BJ (cell line): ENCODE data around the gene GSK3B. TPM values are rescaled to one million over a fixed set of nuclear protein-coding genes. Genes with fewer than 3 reads are reported as not detected.

Experiments used
- CTCF ChIA-PET: fragments of 350-600 bp; formaldehyde crosslinking; extraction: SDS; loops from one replicate; lab custom pipeline; 2021; ENCODE audit warnings: antibody characterized with exemption, inconsistent platforms; lab: Yijun Ruan, JAX
- POLR2A ChIA-PET: fragments of 300-600 bp; sonication (Branson Sonifier 250); formaldehyde crosslinking; extraction: SDS; loops from one replicate; lab custom pipeline; 2021; ENCODE audit warnings: antibody characterized with exemption; lab: Charles Lee
- DNase-seq: peaks from one replicate; pipeline ENCODE4 v3.0.0-alpha.2; 2011; ENCODE audit warnings: low read depth
- H3K27me3 ChIP-seq: 2 replicates; pipeline ENCODE4 v1.6.0; 2011; ENCODE audit warnings: low read length; ENCODE audit not compliant: control insufficient read depth, insufficient read depth
- H3K36me3 ChIP-seq: 2 replicates; pipeline ENCODE4 v1.5.1; 2011; ENCODE audit warnings: low read length; ENCODE audit not compliant: control insufficient read depth, insufficient read depth
- H3K4me3 ChIP-seq: 2 replicates; pipeline ENCODE4 v1.5.1; 2011; ENCODE audit warnings: low read depth, mild to moderate bottlenecking, control low read depth, low read length
- CTCF ChIP-seq: IDR thresholded peaks from 2 replicates; pipeline ENCODE4 v1.5.1; 2011; ENCODE audit warnings: low read depth, mild to moderate bottlenecking, control low read depth, inconsistent platforms, low read length, moderate library complexity; ENCODE audit not compliant: insufficient read depth
- polyA plus RNA-seq: library from polyadenylated mRNA; depleted of rRNA; stranded (reverse); fragments of >200 nt; gene quantifications from 2 replicates; pipeline ENCODE4 v1.2.3, GENCODE V29; 2011

Gene GSK3B
- polyA plus RNA-seq, 1 experiment: 25.4 TPM

GRCh38 chr3:120081719-120082118 lies 12.5 kb downstream of the GSK3B start:
- CTCF ChIA-PET: no interaction called here
- no peaks in the 10 kb centered on the region for H3K36me3 ChIP-seq
- TF ChIP-seq CTCF: no peak
- H3K4me3 ChIP-seq: no peak overlapping the region
- DNase-seq: no peak
- H3K27me3 ChIP-seq: no peaks in the 10 kb centered on the region
- POLR2A ChIA-PET: no interaction called here

DNA sequence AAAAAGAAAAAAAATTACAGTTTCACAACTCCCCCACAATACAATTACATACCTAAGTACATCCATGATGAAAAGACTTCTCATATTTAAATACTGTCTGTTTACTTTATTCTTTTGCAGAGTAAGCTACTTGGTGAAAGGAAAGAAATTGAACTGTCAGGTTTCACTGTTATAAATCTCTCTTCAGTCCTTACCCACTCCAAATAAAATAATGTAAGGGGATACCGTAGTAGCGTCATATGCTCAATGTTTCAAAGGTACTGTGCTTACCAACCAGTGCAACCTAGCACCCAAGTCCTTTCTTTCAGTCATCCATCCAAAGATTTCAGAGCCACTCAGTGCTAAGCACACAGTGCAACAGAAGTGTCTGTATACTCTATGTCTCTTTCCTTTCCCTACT lies 13.4 kb downstream of the GSK3B start:
- H3K36me3 ChIP-seq: no peaks in the 10 kb centered on the region
- no peak for TF ChIP-seq CTCF
- no peak overlapping the region for H3K4me3 ChIP-seq
- H3K27me3 ChIP-seq: no peaks in the 10 kb centered on the region
- ChIA-PET POLR2A (no interaction called here), CTCF (no interaction called here)
- DNase-seq: no peak

DNA sequence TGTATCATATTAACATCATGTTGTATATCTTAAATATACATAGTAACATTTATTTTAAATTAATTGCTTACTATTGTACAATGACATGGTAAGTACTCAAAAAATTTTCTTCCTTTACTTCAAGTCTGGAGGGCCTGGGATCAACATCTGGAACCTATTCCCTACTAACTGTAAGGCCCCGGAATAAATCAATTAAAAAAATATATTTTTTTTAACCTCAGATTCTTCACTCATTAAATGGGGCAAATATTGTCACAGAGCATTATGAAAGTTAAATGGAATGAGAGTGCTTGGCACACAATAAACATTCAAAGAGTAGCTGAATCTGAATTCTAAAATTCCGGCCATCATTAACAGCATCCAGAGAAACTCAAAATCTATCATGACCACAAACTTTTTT lies 16.5 kb downstream of the GSK3B start:
- POLR2A ChIA-PET: interaction anchor here (0.6 kb wide), 1 partner anchor 397 kb away, joined by 3 read pairs; no protein-coding TSS in a partner anchor
- CTCF ChIA-PET: no interaction called here
- Histone ChIP-seq H3K4me3 (no peak overlapping the region), H3K36me3 (no peaks in the 10 kb centered on the region), H3K27me3 (no peaks in the 10 kb centered on the region)
- no peak for TF ChIP-seq CTCF
- peak; percentile 14 for DNase-seq

GRCh38 chr3:120072867-120073525 lies 21.3 kb downstream of the GSK3B start:
- no peak for TF ChIP-seq CTCF
- no peak overlapping the region for H3K4me3 ChIP-seq
- H3K27me3 ChIP-seq: no peaks in the 10 kb centered on the region
- H3K36me3 ChIP-seq: no peaks in the 10 kb centered on the region
- DNase-seq: no peak
- ChIA-PET POLR2A (no interaction called here), CTCF (no interaction called here)

GRCh38 chr3:120071259-120071658 lies 23.0 kb downstream of the GSK3B start:
- Histone ChIP-seq H3K27me3 (no peaks in the 10 kb centered on the region), H3K4me3 (no peak overlapping the region), H3K36me3 (no peaks in the 10 kb centered on the region)
- POLR2A ChIA-PET: no interaction called here
- CTCF ChIA-PET: no interaction called here
- no peak for TF ChIP-seq CTCF
- DNase-seq: no peak
